Uterus (tissue), 4 donors: ENCODE results near the gene SUPT3H. TPM values are rescaled to one million over a fixed set of nuclear protein-coding genes. Genes with fewer than 3 reads are reported as not detected.
"Not testable (repeated sequence)": the region's sequence is repeated elsewhere in the genome, so short reads cannot be mapped to it uniquely, and the experiment has no call there.

Source experiments
- DNase-seq, 2 donors: peaks; one replicate each; pipeline ENCODE4 v3.0.0-alpha.2; 2019 to 2020
- H3K27ac ChIP-seq, 2 donors: fragments of 200-600 bp; sonication (generic); 1 replicate in 1 of 2; 2 replicates in 1 of 2; pipeline ENCODE4 v1.5.1; 2016 to 2018
- H3K27me3 ChIP-seq, 2 donors: fragments of 200-600 bp; sonication (generic); one replicate each; pipeline ENCODE4 v1.5.1; 2018 to 2019; ENCODE audit warnings: control low read depth in 1 of 2
- H3K36me3 ChIP-seq, 2 donors: fragments of 200-600 bp; sonication (generic); one replicate each; pipeline ENCODE4 v1.5.1; 2019; ENCODE audit warnings: control low read depth in 1 of 2
- H3K4me1 ChIP-seq, 2 donors: fragments of 200-600 bp; sonication (generic); one replicate each; pipeline ENCODE4 v1.5.1; 2018 to 2019; ENCODE audit warnings: control low read depth in 1 of 2
- H3K4me3 ChIP-seq, 2 donors: fragments of 200-600 bp; sonication (generic); 1 replicate in 1 of 2; 2 replicates in 1 of 2; pipeline ENCODE4 v1.5.1; 2018 to 2019; ENCODE audit warnings: mild to moderate bottlenecking in 1 of 2
- H3K9me3 ChIP-seq, 2 donors: fragments of 200-600 bp; sonication (generic); one replicate each; pipeline ENCODE4 v1.5.1; 2019; ENCODE audit warnings: control low read depth in 1 of 2
- CTCF ChIP-seq, 4 experiments: fragments of 200-600 bp in 2 of 4; fragments of 450-650 bp in 2 of 4; sonication (generic) in 2 of 4; IDR thresholded peaks; one replicate each; pipeline ENCODE4 v1.5.1; 2016 to 2019; ENCODE audit warnings: antibody characterized with exemption in 4 of 4, mild to moderate bottlenecking in 2 of 4, moderate library complexity in 1 of 4
- POLR2A ChIP-seq, 2 donors: fragments of 450-650 bp; IDR thresholded peaks; one replicate each; pipeline ENCODE4 v1.6.1; 2016; ENCODE audit warnings: antibody characterized with exemption in 2 of 2, mild to moderate bottlenecking in 1 of 2, moderate library complexity in 1 of 2
- intact Hi-C: fragments of 100-400 bp; cut with DNase I; formaldehyde crosslinking; loops from one replicate; pipeline ENCODE4 v1.15.1; 2023; ENCODE audit warnings: low total_unique reads
- total RNA-seq, 4 donors: library from RNA; depleted of rRNA in 3 of 4; stranded (reverse); fragments of >200 nt in 3 of 4; gene quantifications; one replicate each; pipeline versions ENCODE4 v1.1.0 to v1.2.4, GENCODE V29; 2014 to 2023
- donor health status: DM: yes; HTN: yes; CAD: no.

SUPT3H gene
- total RNA-seq, 4 donors from 2014 or later = 1.3 to 14.9 (median 7.6) TPM

- H3K27me3 ChIP-seq = no peaks in the 10 kb centered on the region
- intact Hi-C loops = no loop called here
- no peak overlapping the region for H3K4me3 ChIP-seq
- no peaks in the 10 kb centered on the region for H3K36me3 ChIP-seq
- H3K9me3 ChIP-seq = no peaks in the 10 kb centered on the region
- no peak overlapping the region for H3K27ac ChIP-seq
- no peaks in the 10 kb centered on the region for H3K4me1 ChIP-seq
- no peak for TF ChIP-seq CTCF (IDR thresholded peaks at IDR 0.05)
- TF ChIP-seq POLR2A (IDR thresholded peaks at IDR 0.05) = no peak
- no peak for DNase-seq
Observed at GRCh38 chr6:45184040-45184439, 193.7 kb downstream of the SUPT3H start.

- intact Hi-C loops, H3K4me1 ChIP-seq, H3K9me3 ChIP-seq, H3K27ac ChIP-seq, DNase-seq, H3K4me3 ChIP-seq, H3K36me3 ChIP-seq, H3K27me3 ChIP-seq: not testable (repeated sequence)
Observed at GRCh38 chr6:45176373-45176772, 201.4 kb downstream of the SUPT3H start.

GRCh38 chr6:45175272-45175671 lies 202.5 kb downstream of the SUPT3H start:
- DNase-seq = no peak
- Histone ChIP-seq H3K27me3 (no peaks in the 10 kb centered on the region), H3K4me3 (no peak overlapping the region), H3K4me1 (no peaks in the 10 kb centered on the region), H3K36me3 (no peaks in the 10 kb centered on the region), H3K9me3 (no peaks in the 10 kb centered on the region), H3K27ac (no peak overlapping the region)
- TF ChIP-seq CTCF (IDR thresholded peaks at IDR 0.05) (no peak), POLR2A (IDR thresholded peaks at IDR 0.05) (no peak)
- intact Hi-C loops = no loop called here

- intact Hi-C loops = no loop called here
- Histone ChIP-seq H3K27me3 (no peaks in the 10 kb centered on the region), H3K4me1 (no peaks in the 10 kb centered on the region), H3K4me3 (no peak overlapping the region), H3K9me3 (no peaks in the 10 kb centered on the region), H3K27ac (no peak overlapping the region), H3K36me3 (no peaks in the 10 kb centered on the region)
- DNase-seq = no peak
- TF ChIP-seq POLR2A (IDR thresholded peaks at IDR 0.05) (no peak), CTCF (IDR thresholded peaks at IDR 0.05) (no peak)
Observed at GRCh38 chr6:45174045-45174444, 203.7 kb downstream of the SUPT3H start.

- no peak for DNase-seq
- H3K4me1 ChIP-seq = no peaks in the 10 kb centered on the region
Observed at GRCh38 chr6:45171380-45171779, 206.4 kb downstream of the SUPT3H start.

More at GRCh38 chr6:45171380-45171779, 206.4 kb downstream of the SUPT3H start:
- intact Hi-C loops = no loop called here
- Histone ChIP-seq H3K4me3 (no peak overlapping the region), H3K9me3 (no peaks in the 10 kb centered on the region), H3K27me3 (no peaks in the 10 kb centered on the region), H3K27ac (no peak overlapping the region), H3K36me3 (no peaks in the 10 kb centered on the region)
- no peak for TF ChIP-seq POLR2A (IDR thresholded peaks at IDR 0.05)
- no peak for TF ChIP-seq CTCF (IDR thresholded peaks at IDR 0.05)
